NCI-H82 treated with DMSO at 0.1 percent for 48 hours (cell line): ENCODE results near the gene QRSL1.
"Not testable (repeated sequence)": the region's sequence is repeated elsewhere in the genome, so short reads cannot be mapped to it uniquely, and the experiment has no call there.

ENCODE experiments used
- DNase-seq: peaks from one replicate; lab custom pipeline; 2025; ENCODE audit not compliant: unreplicated experiment; lab: John Stamatoyannopoulos, UW

QRSL1 gene

GRCh38 chr6:106622412-106622811 is 7.0 kb upstream of the QRSL1 start:
- DNase-seq: no peak

GRCh38 chr6:106623039-106623438 is 6.3 kb upstream of the QRSL1 start:
- DNase-seq: no peak

DNA sequence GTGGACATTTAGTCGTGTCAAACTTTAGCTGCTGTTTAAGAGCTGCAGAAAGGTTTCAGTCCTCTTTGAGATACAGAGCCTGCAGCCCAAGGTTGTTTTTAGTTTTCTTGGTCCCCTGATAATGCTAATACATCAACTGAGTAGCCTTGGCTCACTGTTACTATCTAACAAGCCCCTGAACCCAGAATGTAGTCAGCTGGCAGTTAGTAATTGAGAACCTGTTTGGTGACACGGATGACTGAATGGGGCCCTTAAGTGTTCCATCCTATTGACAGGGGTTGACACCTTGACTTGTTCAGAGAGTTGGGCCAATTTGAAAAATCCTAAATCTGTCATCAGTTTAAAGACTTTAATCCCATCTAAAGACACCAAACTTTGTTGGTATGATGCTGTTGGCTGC is 2.9 kb upstream of the QRSL1 start:
- no peak for DNase-seq

DNA sequence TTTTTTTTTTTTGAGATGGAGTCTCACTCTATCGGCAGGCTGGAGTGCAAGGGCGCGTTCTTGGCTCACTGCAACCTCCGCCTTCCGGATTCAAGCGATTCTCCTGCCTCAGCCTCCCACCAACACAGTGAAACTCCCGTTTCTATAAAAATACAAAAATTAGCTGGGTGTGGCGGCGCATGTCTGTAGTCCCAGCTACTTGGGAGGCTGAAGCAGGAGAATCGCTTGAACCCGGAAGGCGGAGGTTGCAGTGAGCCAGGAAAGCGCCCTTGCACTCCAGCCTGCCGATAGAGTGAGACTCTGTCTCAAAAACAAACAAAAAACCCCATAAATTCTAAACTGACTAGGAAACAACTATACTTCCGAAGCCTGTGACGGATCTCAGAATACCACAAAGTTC is 1.6 kb upstream of the QRSL1 start:
- not testable (repeated sequence) for DNase-seq

DNA sequence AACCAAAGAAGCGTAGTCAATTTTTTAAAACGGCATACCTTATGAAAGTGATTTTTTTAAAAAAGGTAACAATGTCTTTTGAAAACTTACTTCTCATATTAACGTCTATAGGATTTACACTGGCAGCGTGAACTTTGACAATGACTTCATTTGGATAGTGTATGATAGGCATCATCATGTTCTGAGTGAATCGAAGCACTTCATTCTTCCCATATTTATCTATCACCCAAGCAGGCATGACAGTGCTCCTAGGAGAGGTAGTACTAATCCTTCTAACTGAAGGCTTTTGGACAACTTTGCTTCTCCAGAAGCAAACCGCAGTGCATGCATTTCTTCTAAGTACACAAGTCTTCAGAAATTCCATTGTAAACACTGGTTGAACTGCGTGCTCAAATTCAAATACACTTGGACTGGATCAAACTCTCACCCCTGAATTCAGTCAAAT is 698 bp upstream of the QRSL1 start:
- no peak for DNase-seq

- no peak for DNase-seq
Observed at GRCh38 chr6:106629859-106630163, 433 bp downstream of the QRSL1 start.

GRCh38 chr6:106630366-106630765 is 988 bp downstream of the QRSL1 start:
- DNase-seq: no peak

GRCh38 chr6:106631346-106631745 is 2.0 kb downstream of the QRSL1 start:
- DNase-seq: no peak

DNA sequence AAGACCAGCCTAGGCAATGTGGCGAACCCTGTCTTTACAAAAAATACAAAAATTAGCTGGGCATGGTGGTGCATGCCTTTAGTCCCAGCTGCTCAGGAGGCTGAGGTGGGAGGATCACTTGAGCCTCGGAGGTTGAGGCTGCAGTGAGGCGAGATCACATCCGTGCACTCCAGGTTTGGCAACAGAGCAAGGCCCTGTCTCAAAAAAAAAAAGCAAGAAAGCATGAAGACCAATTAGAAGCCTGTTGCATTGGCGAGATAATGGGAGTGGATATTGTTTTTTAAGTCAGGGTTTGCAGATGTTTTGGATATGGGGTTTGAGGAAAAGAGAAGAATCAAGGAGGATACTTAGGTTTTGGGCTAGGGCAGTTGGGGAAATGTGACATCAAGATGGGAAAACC is 5.2 kb downstream of the QRSL1 start:
- no peak for DNase-seq

DNA sequence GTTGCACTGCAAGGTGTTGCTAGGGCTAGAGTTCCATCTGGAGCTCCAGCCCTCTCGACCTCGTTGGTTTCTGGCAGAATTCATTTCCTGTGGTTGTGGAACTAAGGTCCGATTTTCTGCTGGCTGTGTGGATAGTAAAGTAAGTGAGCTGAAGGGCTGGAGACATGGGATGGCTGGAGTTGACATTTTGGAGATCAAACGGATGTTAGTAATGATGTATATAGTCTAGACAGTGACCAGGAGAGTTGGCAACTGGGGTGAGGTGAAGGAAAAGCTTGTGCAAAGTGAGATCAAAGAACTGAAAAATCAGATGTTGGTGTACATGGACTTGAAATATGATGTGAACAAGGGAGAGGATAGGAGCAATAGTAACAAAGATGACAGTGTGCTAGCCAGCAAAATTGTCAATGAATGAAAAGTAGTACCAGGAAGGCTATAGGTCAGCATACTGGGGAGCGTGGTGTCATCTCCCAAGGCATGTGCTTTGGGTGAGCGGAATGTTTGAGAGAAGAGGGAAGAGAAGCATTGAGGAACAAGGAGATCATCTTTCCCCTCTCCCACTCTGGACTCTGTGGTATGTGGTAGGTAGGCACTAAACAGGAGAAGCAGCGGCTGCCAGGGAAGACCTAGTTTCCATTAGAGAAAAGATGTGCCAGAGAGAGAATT is 7.8 kb downstream of the QRSL1 start:
- no peak for DNase-seq

GRCh38 chr6:106637717-106638341 is 8.5 kb downstream of the QRSL1 start:
- no peak for DNase-seq

- DNase-seq: no peak
Observed at GRCh38 chr6:106639812-106640211, 10.4 kb downstream of the QRSL1 start.

- no peak for DNase-seq
Observed at GRCh38 chr6:106642476-106642875, 13.1 kb downstream of the QRSL1 start.

DNA sequence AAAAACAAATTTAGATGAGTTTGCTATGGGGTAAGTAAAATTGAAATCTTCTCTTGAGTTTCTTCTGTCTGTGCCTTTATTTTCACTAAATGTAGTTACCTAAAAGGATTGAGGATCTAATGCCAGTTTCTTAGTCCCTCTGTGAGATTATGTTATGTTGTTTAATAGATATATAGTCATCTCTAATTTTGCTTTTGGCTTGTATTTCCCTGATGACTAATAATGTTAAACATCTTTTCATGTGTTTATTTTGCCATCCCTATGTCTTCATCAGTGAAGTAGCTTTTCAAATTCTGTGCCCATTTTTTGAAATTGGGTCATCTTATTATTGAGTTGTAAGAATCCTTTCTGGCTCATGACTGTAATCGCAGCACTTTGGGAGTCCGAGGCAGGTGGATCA is 13.7 kb downstream of the QRSL1 start:
- no peak for DNase-seq

- no peak for DNase-seq
Observed at GRCh38 chr6:106648651-106649308, 19.4 kb downstream of the QRSL1 start.

GRCh38 chr6:106658469-106658868 is 29.1 kb downstream of the QRSL1 start:
- no peak for DNase-seq

- DNase-seq: no peak
Observed at GRCh38 chr6:106659859-106660258, 30.5 kb downstream of the QRSL1 start.

DNA sequence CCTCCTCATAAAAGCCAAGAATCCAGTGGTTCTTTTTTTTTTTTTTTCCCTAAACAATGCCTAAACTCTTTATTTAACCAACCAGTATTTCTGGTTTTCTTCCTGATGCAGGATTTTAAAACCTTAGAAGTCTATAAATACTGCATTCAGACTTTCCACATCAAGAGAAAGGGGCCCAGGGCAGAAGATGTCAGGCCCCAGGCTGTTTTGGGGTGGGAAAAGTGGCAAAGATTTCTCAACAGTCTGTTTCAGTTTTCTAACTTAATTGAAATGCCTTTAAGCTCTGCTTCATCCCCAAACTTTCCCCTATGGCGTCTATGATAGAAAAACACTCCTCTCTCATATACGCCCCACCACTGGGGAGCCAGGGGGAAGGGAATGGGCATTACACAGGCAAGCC is 33.1 kb downstream of the QRSL1 start:
- DNase-seq: no peak

GRCh38 chr6:106666282-106667021 is 37.1 kb downstream of the QRSL1 start:
- no peak for DNase-seq

- DNase-seq: no peak
Observed at GRCh38 chr6:106667022-106667402, 37.6 kb downstream of the QRSL1 start.

- DNase-seq: no peak
Observed at GRCh38 chr6:106670236-106670635, 40.9 kb downstream of the QRSL1 start.

GRCh38 chr6:106671651-106672050 is 42.3 kb downstream of the QRSL1 start:
- no peak for DNase-seq
